HG02870 (cell line): Measurements from ENCODE around the gene TJAP1.
A peak's percentile ranks its signal among the peaks of the same experiment; 100 is the strongest.

ENCODE experiments used
- ATAC-seq: cut with Tn5 transposase; IDR thresholded peaks from one replicate; pipeline ENCODE4 v1.9.1; 2021; ENCODE audit warnings: mild to moderate bottlenecking, moderate library complexity; ENCODE audit not compliant: unreplicated experiment

The TJAP1 gene

GRCh38 chr6:43503443-43503842 is 26.1 kb downstream of the TJAP1 start:
- no peak for ATAC-seq

GRCh38 chr6:43504756-43505593 is 27.6 kb downstream of the TJAP1 start:
- no peak for ATAC-seq

- no peak for ATAC-seq
These were observed 28.3 kb downstream of the TJAP1 start for GRCh38 chr6:43505718-43506117.

GRCh38 chr6:43506171-43506570 is 28.8 kb downstream of the TJAP1 start:
- no peak for ATAC-seq

GRCh38 chr6:43506667-43507471 is 29.5 kb downstream of the TJAP1 start:
- ATAC-seq = peak; percentile 51

GRCh38 chr6:43508481-43509141 is 31.2 kb downstream of the TJAP1 start:
- no peak for ATAC-seq

GRCh38 chr6:43509142-43509983 is 32.0 kb downstream of the TJAP1 start:
- peak; percentile 8 for ATAC-seq

GRCh38 chr6:43509984-43510826 is 32.8 kb downstream of the TJAP1 start, which contains the start of gene LRRC73:
Gene LRRC73, minus strand, starts transcription at chr6:43510346. Its CDS starts 561 bp downstream, at chr6:43509785.
- ATAC-seq = peak; percentile 49

- ATAC-seq = no peak
These were observed 33.4 kb downstream of the TJAP1 start for GRCh38 chr6:43510827-43511163.

- no peak for ATAC-seq
These were observed 34.5 kb downstream of the TJAP1 start for GRCh38 chr6:43511824-43512415.

- no peak for ATAC-seq
These were observed 38.4 kb downstream of the TJAP1 start for GRCh38 chr6:43515808-43516207.

- ATAC-seq = no peak
These were observed 39.0 kb downstream of the TJAP1 start for GRCh38 chr6:43516367-43516696.

GRCh38 chr6:43516697-43517504 is 39.5 kb downstream of the TJAP1 start, which contains the start of the genes POLR1C and YIPF3:
Gene POLR1C, plus strand, starts transcription at chr6:43517089. Its CDS starts 21 bp downstream, at chr6:43517110.
Gene YIPF3, minus strand, starts transcription at chr6:43516926. Its CDS starts 119 bp downstream, at chr6:43516807.
- ATAC-seq = peak; percentile 93

GRCh38 chr6:43517505-43518357 is 40.4 kb downstream of the TJAP1 start:
- no peak for ATAC-seq

- ATAC-seq = no peak
These were observed 42.7 kb downstream of the TJAP1 start for GRCh38 chr6:43520097-43520496.

- ATAC-seq = no peak
These were observed 44.5 kb downstream of the TJAP1 start for GRCh38 chr6:43521836-43522235.

GRCh38 chr6:43522547-43523261 is 45.3 kb downstream of the TJAP1 start:
- no peak for ATAC-seq
